ENCODE results near the gene KREMEN1.
"Not testable (repeated sequence)": the region's sequence is repeated elsewhere in the genome, so short reads cannot be mapped to it uniquely, and the experiment has no call there.

Gene KREMEN1

GRCh38 chr22:29098296-29098695, 25.5 kb downstream of the KREMEN1 start:
- DNase-seq (ENCODE audit: extremely low read depth in 1 of 2, low read depth in 1 of 2) = no peak

- no peak for DNase-seq (ENCODE audit: extremely low read depth in 1 of 2, low read depth in 1 of 2)
Observed at GRCh38 chr22:29102300-29102699, 29.5 kb downstream of the KREMEN1 start.

GRCh38 chr22:29103121-29103520, 30.3 kb downstream of the KREMEN1 start:
- DNase-seq (ENCODE audit: extremely low read depth in 1 of 2, low read depth in 1 of 2) = no peak

GRCh38 chr22:29105468-29105867, 32.6 kb downstream of the KREMEN1 start:
- no peak for DNase-seq (ENCODE audit: extremely low read depth in 1 of 2, low read depth in 1 of 2)

GRCh38 chr22:29106839-29107238, 34.0 kb downstream of the KREMEN1 start:
- no peak for DNase-seq (ENCODE audit: extremely low read depth in 1 of 2, low read depth in 1 of 2)

- DNase-seq (ENCODE audit: extremely low read depth in 1 of 2, low read depth in 1 of 2) = no peak
Observed at GRCh38 chr22:29108137-29108536, 35.3 kb downstream of the KREMEN1 start.

- DNase-seq (ENCODE audit: extremely low read depth in 1 of 2, low read depth in 1 of 2) = no peak
Observed at GRCh38 chr22:29109822-29110221, 37.0 kb downstream of the KREMEN1 start.

GRCh38 chr22:29110946-29111345, 38.1 kb downstream of the KREMEN1 start:
- DNase-seq (ENCODE audit: extremely low read depth in 1 of 2, low read depth in 1 of 2) = no peak

GRCh38 chr22:29112121-29112520, 39.3 kb downstream of the KREMEN1 start:
- DNase-seq (ENCODE audit: extremely low read depth in 1 of 2, low read depth in 1 of 2) = no peak

GRCh38 chr22:29112681-29113080, 39.8 kb downstream of the KREMEN1 start:
- no peak for DNase-seq (ENCODE audit: extremely low read depth in 1 of 2, low read depth in 1 of 2)

GRCh38 chr22:29113319-29113718, 40.5 kb downstream of the KREMEN1 start:
- DNase-seq (ENCODE audit: extremely low read depth in 1 of 2, low read depth in 1 of 2) = no peak

- no peak for DNase-seq (ENCODE audit: extremely low read depth in 1 of 2, low read depth in 1 of 2)
Observed at GRCh38 chr22:29114392-29114791, 41.6 kb downstream of the KREMEN1 start.

GRCh38 chr22:29115682-29116288, 43.0 kb downstream of the KREMEN1 start:
- no peak for DNase-seq (ENCODE audit: extremely low read depth in 1 of 2, low read depth in 1 of 2)

- no peak for DNase-seq (ENCODE audit: extremely low read depth in 1 of 2, low read depth in 1 of 2)
Observed at GRCh38 chr22:29116397-29117123, 43.7 kb downstream of the KREMEN1 start.

- no peak for DNase-seq (ENCODE audit: extremely low read depth in 1 of 2, low read depth in 1 of 2)
Observed at GRCh38 chr22:29117799-29118477, 45.1 kb downstream of the KREMEN1 start.

GRCh38 chr22:29120098-29120912, 47.5 kb downstream of the KREMEN1 start:
- DNase-seq (ENCODE audit: extremely low read depth in 1 of 2, low read depth in 1 of 2) = not testable (repeated sequence)

GRCh38 chr22:29121124-29121523, 48.3 kb downstream of the KREMEN1 start:
- DNase-seq (ENCODE audit: extremely low read depth in 1 of 2, low read depth in 1 of 2) = no peak

- DNase-seq (ENCODE audit: extremely low read depth in 1 of 2, low read depth in 1 of 2) = no peak
Observed at GRCh38 chr22:29122041-29122440, 49.2 kb downstream of the KREMEN1 start.

- DNase-seq (ENCODE audit: extremely low read depth in 1 of 2, low read depth in 1 of 2) = no peak
Observed at GRCh38 chr22:29124777-29125442, 52.1 kb downstream of the KREMEN1 start.

GRCh38 chr22:29125443-29125778, 52.6 kb downstream of the KREMEN1 start:
- no peak for DNase-seq (ENCODE audit: extremely low read depth in 1 of 2, low read depth in 1 of 2)

GRCh38 chr22:29125844-29126243, 53.0 kb downstream of the KREMEN1 start:
- DNase-seq (ENCODE audit: extremely low read depth in 1 of 2, low read depth in 1 of 2) = no peak
